ENCODE results near the gene FXYD7.

The FXYD7 gene

GRCh38 chr19:35160629-35161433 lies 17.8 kb downstream of the FXYD7 start:
- intact Hi-C loops (cut with DNase I) = no loop called here
- no peak for DNase-seq

DNA sequence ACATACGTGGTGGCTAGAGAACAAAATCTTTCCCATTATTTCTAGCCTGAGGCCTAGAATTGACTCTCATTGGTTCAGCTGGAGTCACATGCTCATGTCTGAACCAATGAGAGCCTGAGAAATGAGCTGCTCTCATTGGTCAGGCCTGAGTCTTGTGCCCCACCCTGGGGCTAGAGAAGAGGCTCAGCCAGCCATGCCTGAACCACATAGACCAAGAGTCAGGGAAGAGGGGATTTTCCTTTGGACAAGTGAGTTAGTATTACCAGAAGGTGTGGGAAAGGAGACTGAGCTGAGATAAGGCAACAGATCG lies 18.3 kb downstream of the FXYD7 start:
- intact Hi-C loops (cut with DNase I) = no loop called here
- no peak for DNase-seq

DNA sequence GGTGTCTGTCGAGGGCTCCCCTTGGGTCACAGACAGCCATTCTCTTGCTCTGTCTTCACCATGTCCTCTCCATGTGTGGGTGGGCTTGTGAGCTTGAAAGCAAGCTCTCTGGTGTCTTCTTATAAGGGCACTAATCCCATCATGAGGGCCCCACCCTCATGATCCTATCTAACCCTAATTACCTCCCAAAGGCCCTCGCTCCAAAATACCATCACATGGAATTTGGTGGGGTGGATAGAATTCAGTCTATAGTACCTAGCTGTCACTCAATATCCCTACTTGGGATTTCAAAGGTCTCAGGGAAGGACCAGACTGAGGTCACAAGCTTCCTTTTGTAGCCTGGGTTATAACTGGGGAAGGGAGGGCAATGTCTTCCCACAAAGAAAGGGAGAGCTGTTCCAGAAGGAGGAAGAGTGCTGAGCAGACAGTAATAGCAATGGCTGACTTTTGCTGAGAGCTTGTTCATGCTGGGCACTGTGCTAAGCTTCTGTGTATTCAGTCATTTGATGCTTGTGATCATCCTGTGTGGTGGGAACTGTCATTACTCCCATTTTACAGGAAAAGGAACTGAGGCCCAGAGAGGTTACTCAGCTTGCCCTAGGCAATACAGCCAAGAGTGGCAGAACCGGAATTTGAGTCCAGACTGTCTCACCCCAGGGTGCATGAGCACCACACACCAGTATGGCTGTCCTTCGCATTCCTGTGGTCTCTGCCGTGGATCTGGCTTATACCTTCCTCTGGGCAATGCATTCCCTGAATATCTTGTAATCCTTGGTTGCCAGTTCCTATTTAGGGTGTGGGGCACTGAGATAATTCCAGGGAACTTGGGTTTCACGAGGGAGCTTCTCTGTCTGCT lies 19.6 kb downstream of the FXYD7 start:
- intact Hi-C loops (cut with DNase I) = no loop called here

DNA sequence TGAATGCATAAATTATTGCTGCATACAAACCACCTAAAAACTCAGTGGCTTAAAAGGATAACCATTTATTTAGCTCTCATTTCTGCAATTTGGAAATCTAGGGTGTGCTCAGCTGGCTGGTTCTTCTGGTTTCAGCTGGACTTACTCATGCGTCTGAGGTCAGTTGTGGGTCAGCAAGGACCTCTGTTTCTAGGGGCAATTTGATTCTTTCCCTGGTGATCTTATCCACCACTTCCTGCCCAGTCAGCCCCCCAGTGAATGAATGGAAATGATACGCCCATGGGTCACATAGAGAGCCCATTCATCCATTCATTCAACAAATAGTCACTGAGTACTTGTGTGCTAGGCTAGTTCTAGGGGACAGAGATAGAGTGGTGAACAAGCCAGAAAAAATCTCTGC lies 21.4 kb downstream of the FXYD7 start:
- no peak for DNase-seq
- intact Hi-C loops (cut with DNase I) = no loop called here

More for the DNA sequence above, 19.6 kb downstream of the FXYD7 start:
- DNase-seq = no peak

DNA sequence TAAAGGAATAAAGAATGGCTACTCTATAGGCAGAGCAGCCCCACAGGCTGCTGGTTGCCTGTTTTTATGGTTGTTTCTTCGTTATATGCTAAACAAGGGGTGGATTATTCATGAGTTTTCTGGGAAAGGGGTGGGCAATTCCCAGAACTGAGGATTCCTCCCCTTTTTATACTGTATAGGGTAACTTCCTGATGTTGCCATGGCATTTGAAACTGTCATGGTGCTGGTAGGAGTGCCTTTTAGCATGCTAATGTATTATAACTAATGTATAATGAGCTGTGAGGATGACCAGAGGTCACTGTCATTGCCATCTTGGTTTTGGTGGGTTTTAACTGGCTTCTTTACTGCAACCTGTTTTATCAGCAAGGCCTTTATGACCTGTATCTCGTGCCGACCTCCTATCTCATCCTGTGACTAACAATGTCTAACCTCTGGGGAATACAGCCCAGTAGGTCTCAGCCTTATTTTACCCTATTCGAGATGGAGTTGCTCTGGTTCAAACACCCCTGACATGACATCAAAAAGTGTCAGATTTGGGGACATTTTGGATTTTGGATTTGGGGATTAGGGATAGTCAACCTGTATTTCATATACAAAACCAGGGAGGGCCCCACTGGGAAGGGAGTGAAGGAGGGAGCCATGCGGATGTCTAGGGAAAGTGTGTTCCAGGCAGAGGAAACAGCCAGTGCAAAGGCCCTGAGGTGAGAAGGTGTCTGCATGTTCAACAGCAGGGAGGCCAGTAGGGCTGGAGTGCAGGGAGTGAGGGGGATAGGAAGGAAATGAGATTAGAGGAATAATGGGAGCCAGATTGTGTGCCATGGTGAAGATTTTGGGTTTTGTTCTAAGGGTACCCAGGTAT lies 22.4 kb downstream of the FXYD7 start:
- DNase-seq = no peak
- intact Hi-C loops (cut with DNase I) = no loop called here

DNA sequence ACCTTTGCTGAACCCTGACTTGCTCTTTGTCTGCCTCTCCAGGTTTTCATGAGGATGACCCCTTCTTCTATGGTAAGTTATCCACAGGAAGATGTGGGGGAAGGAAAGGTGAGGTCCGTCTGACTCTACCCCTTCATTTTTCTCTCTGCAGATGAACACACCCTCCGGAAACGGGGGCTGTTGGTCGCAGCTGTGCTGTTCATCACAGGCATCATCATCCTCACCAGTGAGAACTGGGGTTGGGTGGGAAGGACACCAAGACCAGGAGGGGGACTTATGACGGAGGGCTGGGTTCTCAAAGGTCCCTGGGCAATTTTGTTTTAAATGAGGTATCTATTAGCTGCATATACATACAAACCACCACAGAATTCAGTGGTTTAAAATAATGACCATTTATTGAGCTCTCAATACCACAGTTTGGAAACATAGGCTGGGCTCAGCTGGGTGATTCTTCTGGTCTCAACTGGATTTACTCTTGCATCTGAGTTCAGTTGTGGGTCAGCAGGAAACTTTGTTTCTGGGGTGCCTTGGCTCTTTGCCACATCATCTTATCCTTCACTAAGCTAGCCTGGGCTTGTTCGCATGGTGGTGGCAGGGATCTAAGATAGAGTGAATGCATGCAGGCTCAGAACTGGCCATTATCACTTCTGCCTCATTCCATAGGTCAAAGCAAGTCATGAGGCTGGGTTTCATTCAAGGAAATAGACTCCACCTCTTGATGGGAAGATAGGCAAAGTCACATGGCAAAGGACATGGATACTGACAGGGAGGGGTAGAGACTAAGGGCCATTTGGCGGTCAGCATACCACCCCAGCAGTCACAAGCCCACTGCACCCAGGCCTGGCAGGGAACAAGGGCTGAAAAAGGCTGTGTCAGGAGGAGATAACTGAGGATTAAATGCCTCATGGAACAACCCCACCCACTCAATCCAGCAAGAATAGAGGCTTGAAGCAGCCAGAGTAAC lies 23.3 kb downstream of the FXYD7 start:
- intact Hi-C loops (cut with DNase I) = no loop called here
- DNase-seq = no peak

- DNase-seq = no peak
- intact Hi-C loops (cut with DNase I) = no loop called here
Observed at GRCh38 chr19:35167251-35168119, 24.4 kb downstream of the FXYD7 start.

- DNase-seq = no peak
- intact Hi-C loops (cut with DNase I) = no loop called here
Observed at GRCh38 chr19:35168196-35168595, 25.1 kb downstream of the FXYD7 start.

- no peak for DNase-seq
- intact Hi-C loops (cut with DNase I) = no loop called here
Observed at GRCh38 chr19:35169221-35169995, 26.4 kb downstream of the FXYD7 start.

DNA sequence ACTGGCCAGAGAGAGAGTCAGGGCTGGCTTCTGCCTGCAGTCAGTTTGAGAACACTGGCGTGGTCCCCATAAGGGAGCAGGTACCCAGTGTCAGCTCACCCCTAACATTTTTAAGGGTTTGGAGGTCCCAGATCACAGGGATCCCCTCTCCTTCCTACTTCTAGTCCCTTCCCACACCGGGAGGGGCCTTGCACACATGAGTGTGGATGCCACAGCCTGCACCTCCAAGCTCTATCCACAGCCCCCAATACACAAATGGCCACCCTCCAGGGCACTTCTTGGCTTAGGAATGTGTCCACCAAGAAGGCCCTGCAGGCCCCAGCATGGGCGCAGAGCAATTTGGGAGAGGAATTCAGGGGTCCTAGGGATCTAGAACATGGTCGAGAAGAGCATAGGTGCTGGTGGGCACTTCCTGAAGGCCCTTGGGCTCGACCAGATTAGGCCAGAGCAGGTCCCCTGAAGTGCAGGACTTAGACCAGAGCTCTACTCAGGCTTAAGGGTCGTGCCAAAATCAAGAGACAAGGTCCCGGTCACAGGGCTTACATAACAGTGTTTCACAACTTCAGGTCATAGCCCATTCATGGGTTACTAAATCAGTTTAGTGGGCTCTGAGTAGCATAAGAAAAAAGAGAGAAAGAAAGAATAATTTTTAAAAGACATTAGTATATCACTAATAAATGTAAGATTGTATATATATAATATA lies 27.5 kb downstream of the FXYD7 start:
- intact Hi-C loops (cut with DNase I) = no loop called here
- no peak for DNase-seq

DNA sequence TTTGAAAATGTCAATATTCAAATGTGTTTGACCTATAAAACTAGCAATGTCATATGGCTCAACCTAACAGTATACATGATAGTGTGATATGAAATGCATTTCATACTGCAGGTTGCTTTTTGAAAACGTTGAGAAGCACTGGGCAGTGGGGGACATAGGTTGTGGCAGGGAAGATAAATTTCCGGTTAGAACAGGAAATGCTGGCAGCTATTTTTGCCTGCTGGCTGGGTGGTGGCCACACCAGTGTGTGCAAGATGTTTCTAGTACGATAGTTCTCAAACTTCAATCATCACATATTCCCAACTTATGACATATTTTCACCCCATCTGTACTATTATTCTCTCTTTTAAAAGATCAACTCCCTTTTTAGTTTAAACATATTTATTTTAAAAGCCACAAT lies 28.7 kb downstream of the FXYD7 start:
- intact Hi-C loops (cut with DNase I) = no loop called here
- DNase-seq = no peak

- DNase-seq = no peak
- intact Hi-C loops (cut with DNase I) = no loop called here
Observed at GRCh38 chr19:35174226-35174625, 31.2 kb downstream of the FXYD7 start.

GRCh38 chr19:35176181-35176570 lies 33.1 kb downstream of the FXYD7 start:
- intact Hi-C loops (cut with DNase I) = no loop called here
- DNase-seq = no peak

DNA sequence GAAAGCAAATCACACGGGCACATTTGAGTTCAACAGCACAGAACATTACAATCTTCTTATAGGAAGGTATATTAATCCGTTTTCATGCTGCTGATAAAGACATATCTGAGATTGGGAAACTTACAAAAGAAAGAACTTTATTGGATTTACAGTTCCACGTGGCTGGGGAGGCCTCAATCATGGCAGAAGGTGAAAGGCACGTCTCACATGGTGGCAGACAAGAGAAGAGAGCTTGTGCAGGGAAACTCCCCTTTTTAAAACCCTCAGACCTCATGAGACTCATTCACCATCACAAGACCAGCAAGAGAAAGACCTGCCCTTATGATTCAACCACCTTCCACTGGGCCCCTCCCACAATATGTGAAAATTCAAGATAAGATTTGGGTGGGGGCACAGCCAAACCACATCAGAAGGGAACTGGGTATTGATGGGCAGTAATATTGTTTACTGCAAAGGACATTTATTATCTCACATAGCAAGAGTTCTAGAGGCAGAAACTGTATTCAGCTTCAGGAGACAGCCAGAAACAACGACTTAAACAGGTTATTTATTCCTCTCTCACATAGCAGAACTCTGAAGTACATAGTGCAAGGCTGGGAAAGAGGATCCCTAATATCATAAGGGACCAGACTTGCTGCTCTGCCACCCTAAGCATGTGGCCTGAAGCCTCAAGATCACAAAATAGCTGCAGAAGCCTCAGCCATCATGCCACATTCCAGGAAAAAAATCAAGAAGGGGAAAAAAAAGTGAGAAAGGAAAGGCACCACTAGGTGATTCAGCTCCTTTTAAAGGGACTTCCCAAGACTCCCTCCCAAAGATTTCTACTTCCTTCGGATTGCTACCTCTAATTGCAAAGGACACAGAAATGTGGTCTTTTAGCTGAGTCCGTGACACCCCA lies 34.6 kb downstream of the FXYD7 start:
- DNase-seq = no peak
- intact Hi-C loops (cut with DNase I) = no loop called here

DNA sequence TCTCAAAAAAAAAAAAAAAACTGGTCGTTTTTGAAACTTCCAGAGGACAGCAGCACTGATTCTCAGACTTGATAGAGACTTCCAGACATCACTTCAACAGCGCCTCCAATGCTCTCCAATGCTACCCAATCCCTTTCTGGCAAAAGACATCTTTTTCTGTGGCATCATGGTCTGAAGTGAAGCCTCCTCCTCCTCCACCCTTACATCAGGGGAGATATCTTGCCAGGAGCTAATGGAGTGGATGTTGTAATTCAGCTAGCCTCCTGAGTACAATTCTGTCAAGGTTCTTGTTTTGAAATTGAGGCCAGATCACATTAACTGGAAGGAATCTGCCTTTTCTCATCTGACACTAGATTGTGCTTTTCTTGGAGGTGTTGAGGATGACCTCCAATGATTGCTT lies 35.6 kb downstream of the FXYD7 start:
- no peak for DNase-seq

GRCh38 chr19:35179830-35180229 lies 36.8 kb downstream of the FXYD7 start:
- no peak for DNase-seq
- intact Hi-C loops (cut with DNase I) = no loop called here

More for the DNA sequence above, 35.6 kb downstream of the FXYD7 start:
- intact Hi-C loops (cut with DNase I) = no loop called here

DNA sequence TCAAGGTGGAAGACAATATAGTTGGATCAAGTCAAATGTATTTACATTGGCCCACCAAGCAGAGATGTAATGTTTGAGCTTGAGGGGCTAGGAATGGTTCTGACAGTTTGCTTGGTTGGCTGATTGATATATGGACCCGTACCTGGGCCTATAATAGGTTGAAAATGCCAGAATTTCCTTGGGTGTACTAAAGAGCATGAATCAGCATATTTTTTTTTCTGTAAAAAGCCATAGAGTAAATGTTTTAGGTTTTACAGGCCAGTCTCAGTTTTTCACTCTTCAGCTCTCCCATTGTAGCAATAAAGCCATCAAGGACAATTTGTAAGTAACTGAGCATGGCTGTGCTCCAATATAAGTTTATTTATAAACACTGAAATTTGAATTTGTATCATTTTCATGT lies 38.3 kb downstream of the FXYD7 start:
- DNase-seq = no peak
- intact Hi-C loops (cut with DNase I) = no loop called here

All from posterior cingulate gyrus (tissue), 11 donors.